Parathyroid adenoma (tissue), 2 donors: ENCODE measurements around the gene MYPOP.

Source experiments
- H2AFZ ChIP-seq: fragments of 300-600 bp; sonication (generic); one replicate; pipeline ENCODE4 v1.7.0; 2017; ENCODE audit warnings: antibody characterized with exemption, mild to moderate bottlenecking
- H3K27ac ChIP-seq: fragments of 300-600 bp; sonication (generic); one replicate; pipeline ENCODE4 v1.7.0; 2017
- H3K27me3 ChIP-seq: fragments of 300-600 bp; sonication (generic); one replicate; pipeline ENCODE4 v1.7.0; 2017; ENCODE audit warnings: low read length; ENCODE audit not compliant: control insufficient read depth, insufficient read depth
- H3K36me3 ChIP-seq: fragments of 300-600 bp; sonication (generic); one replicate; pipeline ENCODE4 v1.7.0; 2017; ENCODE audit warnings: low read length; ENCODE audit not compliant: control insufficient read depth, insufficient read depth
- H3K4me1 ChIP-seq: fragments of 300-600 bp; sonication (generic); one replicate; pipeline ENCODE4 v1.7.0; 2017; ENCODE audit warnings: control low read depth
- H3K4me2 ChIP-seq: fragments of 300-600 bp; sonication (generic); one replicate; pipeline ENCODE4 v1.7.0; 2017; ENCODE audit warnings: low read length
- H3K4me3 ChIP-seq: fragments of 300-600 bp; sonication (generic); one replicate; pipeline ENCODE4 v1.7.0; 2017; ENCODE audit warnings: low read depth, low read length
- H3K79me2 ChIP-seq: fragments of 300-600 bp; sonication (generic); one replicate; pipeline ENCODE4 v1.7.0; 2017; ENCODE audit warnings: control low read depth
- H3K9ac ChIP-seq: fragments of 300-600 bp; sonication (generic); one replicate; pipeline ENCODE4 v1.7.0; 2017; ENCODE audit warnings: mild to moderate bottlenecking
- H3K9me3 ChIP-seq: fragments of 300-600 bp; sonication (generic); one replicate; pipeline ENCODE4 v1.7.0; 2017; ENCODE audit warnings: low read length; ENCODE audit not compliant: control insufficient read depth
- CTCF ChIP-seq: fragments of 300-600 bp; sonication (generic); IDR thresholded peaks from one replicate; pipeline ENCODE4 v1.7.0; 2017; ENCODE audit warnings: antibody characterized with exemption, mild to moderate bottlenecking
- donor health status: primary hyperparathyroidism.

Gene MYPOP

GRCh38 chr19:45929247-45929646 lies 26.8 kb upstream of the MYPOP start:
- Histone ChIP-seq H3K4me2 (no peak overlapping the region), H3K36me3 (no peaks in the 10 kb centered on the region), H3K9me3 (no peaks in the 10 kb centered on the region), H3K79me2 (no peaks in the 10 kb centered on the region), H3K27ac (no peak overlapping the region), H3K27me3 (no peaks in the 10 kb centered on the region), H3K4me3 (no peak overlapping the region), H2AFZ (no peak overlapping the region), H3K4me1 (no peaks in the 10 kb centered on the region), H3K9ac (no peak overlapping the region)
- TF ChIP-seq CTCF = no peak

GRCh38 chr19:45927565-45928261 lies 25.3 kb upstream of the MYPOP start:
- H3K4me2 ChIP-seq = peak overlapping the region; percentile 53
- peak overlapping the region; percentile 17 for H2AFZ ChIP-seq
- H3K9me3 ChIP-seq = no peaks in the 10 kb centered on the region
- no peaks in the 10 kb centered on the region for H3K36me3 ChIP-seq
- no peak overlapping the region for H3K9ac ChIP-seq
- H3K4me1 ChIP-seq = no peaks in the 10 kb centered on the region
- H3K4me3 ChIP-seq = no peak overlapping the region
- H3K27me3 ChIP-seq = no peaks in the 10 kb centered on the region
- no peak overlapping the region for H3K27ac ChIP-seq
- H3K79me2 ChIP-seq = no peaks in the 10 kb centered on the region
- peak; percentile 9 for TF ChIP-seq CTCF

GRCh38 chr19:45924891-45925447 lies 22.6 kb upstream of the MYPOP start:
- Histone ChIP-seq H3K27me3 (no peaks in the 10 kb centered on the region), H3K4me1 (no peaks in the 10 kb centered on the region), H3K27ac (no peak overlapping the region), H3K4me2 (no peak overlapping the region), H3K79me2 (no peaks in the 10 kb centered on the region), H3K36me3 (no peaks in the 10 kb centered on the region), H3K9ac (no peak overlapping the region), H2AFZ (no peak overlapping the region), H3K9me3 (no peaks in the 10 kb centered on the region), H3K4me3 (no peak overlapping the region)
- TF ChIP-seq CTCF = no peak

- no peaks in the 10 kb centered on the region for H3K4me1 ChIP-seq
- no peak for TF ChIP-seq CTCF
These were observed 19.9 kb upstream of the MYPOP start for GRCh38 chr19:45922281-45922680.

GRCh38 chr19:45920458-45920857 lies 18.0 kb upstream of the MYPOP start:
- Histone ChIP-seq H3K4me2 (no peak overlapping the region), H3K9ac (no peak overlapping the region), H3K4me1 (no peaks in the 10 kb centered on the region), H2AFZ (no peak overlapping the region), H3K4me3 (no peak overlapping the region), H3K79me2 (no peaks in the 10 kb centered on the region), H3K9me3 (no peaks in the 10 kb centered on the region), H3K27ac (no peak overlapping the region), H3K27me3 (no peaks in the 10 kb centered on the region), H3K36me3 (no peaks in the 10 kb centered on the region)
- TF ChIP-seq CTCF = no peak

More at GRCh38 chr19:45922281-45922680, 19.9 kb upstream of the MYPOP start:
- Histone ChIP-seq H3K4me3 (no peak overlapping the region), H3K27me3 (no peaks in the 10 kb centered on the region), H3K27ac (no peak overlapping the region), H3K4me2 (no peak overlapping the region), H3K9me3 (no peaks in the 10 kb centered on the region), H3K9ac (no peak overlapping the region), H3K79me2 (no peaks in the 10 kb centered on the region), H2AFZ (no peak overlapping the region), H3K36me3 (no peaks in the 10 kb centered on the region)
